Measurements from ENCODE around the gene GALNT14. TPM values are rescaled to one million over a fixed set of nuclear protein-coding genes. Genes with fewer than 3 reads are reported as not detected.

The GALNT14 gene
- total and polyA plus RNA-seq, 10 of the 15 experiments (the other 5 are each of a cell fraction or from before 2014, with no cell fraction given) = 3.7 to 17.8 (median 6.0) TPM

DNA sequence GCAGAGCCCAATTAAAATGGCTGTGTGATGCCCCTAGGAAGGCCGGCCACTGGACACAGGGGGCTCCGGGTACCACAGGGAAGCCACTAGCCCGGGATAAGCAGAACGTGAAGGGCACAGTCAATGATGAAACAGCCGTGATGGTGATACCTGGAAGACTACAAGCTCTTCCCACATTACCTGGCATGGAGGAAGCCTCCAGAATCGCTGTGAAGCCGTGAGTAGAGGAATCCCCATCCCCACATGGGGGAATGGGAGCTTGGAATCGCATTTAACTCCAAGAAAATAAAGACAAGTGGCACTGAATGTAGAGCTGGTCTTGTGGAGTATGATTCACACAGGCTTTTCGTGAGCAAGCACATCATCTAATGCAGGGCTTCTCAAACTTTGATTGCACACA, 16.1 kb downstream of the GALNT14 start (continued):
- TF ChIP-seq CREM (IDR thresholded peaks at IDR 0.05; ENCODE audit: low read depth) = no peak
- TF ChIP-seq MXI1 (IDR thresholded peaks at IDR 0.05; ENCODE audit: low read depth, low read length) = no peak
- TF ChIP-seq, protein P1, sequence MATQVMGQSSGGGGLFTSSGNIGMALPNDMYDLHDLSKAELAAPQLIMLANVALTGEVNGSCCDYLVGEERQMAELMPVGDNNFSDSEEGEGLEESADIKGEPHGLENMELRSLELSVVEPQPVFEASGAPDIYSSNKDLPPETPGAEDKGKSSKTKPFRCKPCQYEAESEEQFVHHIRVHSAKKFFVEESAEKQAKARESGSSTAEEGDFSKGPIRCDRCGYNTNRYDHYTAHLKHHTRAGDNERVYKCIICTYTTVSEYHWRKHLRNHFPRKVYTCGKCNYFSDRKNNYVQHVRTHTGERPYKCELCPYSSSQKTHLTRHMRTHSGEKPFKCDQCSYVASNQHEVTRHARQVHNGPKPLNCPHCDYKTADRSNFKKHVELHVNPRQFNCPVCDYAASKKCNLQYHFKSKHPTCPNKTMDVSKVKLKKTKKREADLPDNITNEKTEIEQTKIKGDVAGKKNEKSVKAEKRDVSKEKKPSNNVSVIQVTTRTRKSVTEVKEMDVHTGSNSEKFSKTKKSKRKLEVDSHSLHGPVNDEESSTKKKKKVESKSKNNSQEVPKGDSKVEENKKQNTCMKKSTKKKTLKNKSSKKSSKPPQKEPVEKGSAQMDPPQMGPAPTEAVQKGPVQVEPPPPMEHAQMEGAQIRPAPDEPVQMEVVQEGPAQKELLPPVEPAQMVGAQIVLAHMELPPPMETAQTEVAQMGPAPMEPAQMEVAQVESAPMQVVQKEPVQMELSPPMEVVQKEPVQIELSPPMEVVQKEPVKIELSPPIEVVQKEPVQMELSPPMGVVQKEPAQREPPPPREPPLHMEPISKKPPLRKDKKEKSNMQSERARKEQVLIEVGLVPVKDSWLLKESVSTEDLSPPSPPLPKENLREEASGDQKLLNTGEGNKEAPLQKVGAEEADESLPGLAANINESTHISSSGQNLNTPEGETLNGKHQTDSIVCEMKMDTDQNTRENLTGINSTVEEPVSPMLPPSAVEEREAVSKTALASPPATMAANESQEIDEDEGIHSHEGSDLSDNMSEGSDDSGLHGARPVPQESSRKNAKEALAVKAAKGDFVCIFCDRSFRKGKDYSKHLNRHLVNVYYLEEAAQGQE (IDR thresholded peaks at IDR 0.05; ENCODE audit: low read depth, low read length) = no peak
- TF ChIP-seq EED (IDR thresholded peaks at IDR 0.05; ENCODE audit: low read depth) = no peak

GRCh38 chr2:31113765-31114164, 24.5 kb downstream of the GALNT14 start:
- intact Hi-C loops (cut with micrococcal nuclease; ENCODE audit: unreplicated experiment) = no loop called here
- no peak for FAIRE-seq
- Histone ChIP-seq H2AFZ (ENCODE audit: control insufficient read depth, low read depth, low read length) (no peak overlapping the region), H3K27ac (ENCODE audit: control insufficient read depth, insufficient read depth) (no peak overlapping the region), H3K4me3 (no peak overlapping the region), H4K20me1 (ENCODE audit: control insufficient read depth, insufficient read depth) (no peaks in the 10 kb centered on the region), H3K27me3 (replicated peaks in 1 of 2; ENCODE audit: control insufficient read depth in 2 of 2, insufficient read depth in 2 of 2, low read length in 1 of 2) (no peaks in the 10 kb centered on the region), H3K79me2 (ENCODE audit: control insufficient read depth, insufficient read depth, low read length) (no peaks in the 10 kb centered on the region), H3K4me1 (ENCODE audit: control insufficient read depth, insufficient read depth, low read length) (no peaks in the 10 kb centered on the region), H3K9me3 (replicated peaks; ENCODE audit: control insufficient read depth, insufficient read depth, low read length) (no peaks in the 10 kb centered on the region), H3K9ac (ENCODE audit: control insufficient read depth, insufficient read depth, low read length) (no peak overlapping the region), H3K4me2 (ENCODE audit: control insufficient read depth, insufficient read depth) (no peak overlapping the region), H3K36me3 (ENCODE audit: control insufficient read depth in 2 of 2, insufficient read depth in 2 of 2, low read length in 1 of 2) (no peaks in the 10 kb centered on the region)
- POLR2A ChIA-PET = interaction anchor here (1.1 kb wide), 1 partner anchor 12 kb away, joined by 5 read pairs; no protein-coding TSS in a partner anchor
- TF ChIP-seq, protein P2, sequence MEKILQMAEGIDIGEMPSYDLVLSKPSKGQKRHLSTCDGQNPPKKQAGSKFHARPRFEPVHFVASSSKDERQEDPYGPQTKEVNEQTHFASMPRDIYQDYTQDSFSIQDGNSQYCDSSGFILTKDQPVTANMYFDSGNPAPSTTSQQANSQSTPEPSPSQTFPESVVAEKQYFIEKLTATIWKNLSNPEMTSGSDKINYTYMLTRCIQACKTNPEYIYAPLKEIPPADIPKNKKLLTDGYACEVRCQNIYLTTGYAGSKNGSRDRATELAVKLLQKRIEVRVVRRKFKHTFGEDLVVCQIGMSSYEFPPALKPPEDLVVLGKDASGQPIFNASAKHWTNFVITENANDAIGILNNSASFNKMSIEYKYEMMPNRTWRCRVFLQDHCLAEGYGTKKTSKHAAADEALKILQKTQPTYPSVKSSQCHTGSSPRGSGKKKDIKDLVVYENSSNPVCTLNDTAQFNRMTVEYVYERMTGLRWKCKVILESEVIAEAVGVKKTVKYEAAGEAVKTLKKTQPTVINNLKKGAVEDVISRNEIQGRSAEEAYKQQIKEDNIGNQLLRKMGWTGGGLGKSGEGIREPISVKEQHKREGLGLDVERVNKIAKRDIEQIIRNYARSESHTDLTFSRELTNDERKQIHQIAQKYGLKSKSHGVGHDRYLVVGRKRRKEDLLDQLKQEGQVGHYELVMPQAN (conservative IDR thresholded peaks at IDR 0.05) = no peak
- TF ChIP-seq PBX3 (IDR thresholded peaks at IDR 0.05; ENCODE audit: insufficient replicate concordance, low read depth, low read length) = no peak
- no peak for TF ChIP-seq CHD1 (IDR thresholded peaks at IDR 0.05; ENCODE audit: low read depth, low read length)
- TF ChIP-seq TCF3 (IDR thresholded peaks at IDR 0.05; ENCODE audit: borderline replicate concordance, insufficient read depth, low read depth, low read length) = no peak
- no peak for TF ChIP-seq ESRRA (IDR thresholded peaks at IDR 0.05; ENCODE audit: low read length)
- TF ChIP-seq, protein P3, sequence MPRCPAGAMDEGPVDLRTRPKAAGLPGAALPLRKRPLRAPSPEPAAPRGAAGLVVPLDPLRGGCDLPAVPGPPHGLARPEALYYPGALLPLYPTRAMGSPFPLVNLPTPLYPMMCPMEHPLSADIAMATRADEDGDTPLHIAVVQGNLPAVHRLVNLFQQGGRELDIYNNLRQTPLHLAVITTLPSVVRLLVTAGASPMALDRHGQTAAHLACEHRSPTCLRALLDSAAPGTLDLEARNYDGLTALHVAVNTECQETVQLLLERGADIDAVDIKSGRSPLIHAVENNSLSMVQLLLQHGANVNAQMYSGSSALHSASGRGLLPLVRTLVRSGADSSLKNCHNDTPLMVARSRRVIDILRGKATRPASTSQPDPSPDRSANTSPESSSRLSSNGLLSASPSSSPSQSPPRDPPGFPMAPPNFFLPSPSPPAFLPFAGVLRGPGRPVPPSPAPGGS (IDR thresholded peaks at IDR 0.05; ENCODE audit: borderline replicate concordance, insufficient read depth, low read depth, low read length, poor library complexity, severe bottlenecking) = no peak
- TF ChIP-seq TAF1 (IDR thresholded peaks at IDR 0.05; ENCODE audit: borderline replicate concordance, low read depth, low read length) = no peak
- TF ChIP-seq GATAD2B (conservative IDR thresholded peaks at IDR 0.05; ENCODE audit: low read depth) = no peak
- TF ChIP-seq MEF2B (IDR thresholded peaks at IDR 0.05; ENCODE audit: partially characterized antibody, poor library complexity, severe bottlenecking) = no peak
- TF ChIP-seq CBX5 (IDR thresholded peaks at IDR 0.05; ENCODE audit: low read depth) = no peak
- no peak for TF ChIP-seq BRCA1 (IDR thresholded peaks at IDR 0.05; ENCODE audit: low read depth, low read length)
- SMC1A ChIA-PET (ENCODE audit: uncharacterized antibody, unreplicated experiment) = no interaction called here
- no peak for ATAC-seq
- in situ Hi-C loops (cut with MboI) = no loop called here
- CTCF ChIA-PET = no interaction called here
- RAD21 ChIA-PET (ENCODE audit: unreplicated experiment) = no interaction called here
- DNase-seq (ENCODE audit: low read depth, low spot score) = no peak
- BruUV-seq (replicated peaks) = no TSS peak
